ENCODE data around the gene PFN1.

Gene PFN1

DNA sequence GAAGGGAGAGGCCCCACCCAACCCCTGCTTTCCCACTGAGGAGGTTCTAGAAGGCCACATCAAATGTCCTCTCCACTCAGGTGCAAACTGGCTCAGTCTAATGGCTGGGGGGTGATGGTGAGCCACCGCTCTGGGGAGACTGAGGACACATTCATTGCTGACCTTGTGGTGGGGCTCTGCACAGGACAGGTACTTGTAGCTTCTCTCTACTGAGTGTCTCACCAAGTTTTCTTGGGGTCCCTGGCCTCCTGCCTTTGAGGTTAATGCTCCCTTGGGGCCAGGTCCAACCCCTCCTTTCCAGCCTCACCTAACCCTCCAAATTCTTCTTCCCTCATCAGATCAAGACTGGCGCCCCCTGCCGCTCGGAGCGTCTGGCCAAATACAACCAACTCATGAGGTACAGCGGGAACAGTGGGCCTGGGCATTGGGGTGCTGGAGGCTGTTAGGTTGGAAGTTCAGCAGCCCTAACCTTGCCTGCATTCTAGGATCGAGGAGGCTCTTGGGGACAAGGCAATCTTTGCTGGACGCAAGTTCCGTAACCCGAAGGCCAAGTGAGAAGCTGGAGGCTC lies 8.2 kb upstream of the PFN1 start:
- H3K4me3 ChIP-seq (ENCODE audit: low read depth, low read length): no peak overlapping the region
- TF ChIP-seq, protein P1, sequence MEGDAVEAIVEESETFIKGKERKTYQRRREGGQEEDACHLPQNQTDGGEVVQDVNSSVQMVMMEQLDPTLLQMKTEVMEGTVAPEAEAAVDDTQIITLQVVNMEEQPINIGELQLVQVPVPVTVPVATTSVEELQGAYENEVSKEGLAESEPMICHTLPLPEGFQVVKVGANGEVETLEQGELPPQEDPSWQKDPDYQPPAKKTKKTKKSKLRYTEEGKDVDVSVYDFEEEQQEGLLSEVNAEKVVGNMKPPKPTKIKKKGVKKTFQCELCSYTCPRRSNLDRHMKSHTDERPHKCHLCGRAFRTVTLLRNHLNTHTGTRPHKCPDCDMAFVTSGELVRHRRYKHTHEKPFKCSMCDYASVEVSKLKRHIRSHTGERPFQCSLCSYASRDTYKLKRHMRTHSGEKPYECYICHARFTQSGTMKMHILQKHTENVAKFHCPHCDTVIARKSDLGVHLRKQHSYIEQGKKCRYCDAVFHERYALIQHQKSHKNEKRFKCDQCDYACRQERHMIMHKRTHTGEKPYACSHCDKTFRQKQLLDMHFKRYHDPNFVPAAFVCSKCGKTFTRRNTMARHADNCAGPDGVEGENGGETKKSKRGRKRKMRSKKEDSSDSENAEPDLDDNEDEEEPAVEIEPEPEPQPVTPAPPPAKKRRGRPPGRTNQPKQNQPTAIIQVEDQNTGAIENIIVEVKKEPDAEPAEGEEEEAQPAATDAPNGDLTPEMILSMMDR (IDR thresholded peaks at IDR 0.05; ENCODE audit: control insufficient read depth, extremely low read depth, insufficient read depth): no peak
- no peak for DNase-seq (ENCODE audit: low read depth)

DNA sequence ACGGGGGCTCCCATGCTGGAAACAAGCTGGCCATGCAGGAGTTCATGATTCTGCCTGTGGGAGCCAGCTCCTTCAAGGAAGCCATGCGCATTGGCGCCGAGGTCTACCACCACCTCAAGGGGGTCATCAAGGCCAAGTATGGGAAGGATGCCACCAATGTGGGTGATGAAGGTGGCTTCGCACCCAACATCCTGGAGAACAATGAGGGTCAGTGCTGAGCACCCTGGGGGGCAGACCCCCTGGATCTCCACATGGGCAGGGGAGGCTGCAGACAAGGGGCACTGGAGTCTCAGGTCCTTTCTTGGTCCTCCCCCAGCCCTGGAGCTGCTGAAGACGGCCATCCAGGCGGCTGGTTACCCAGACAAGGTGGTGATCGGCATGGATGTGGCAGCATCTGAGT lies 6.8 kb upstream of the PFN1 start:
- no peak for DNase-seq (ENCODE audit: low read depth)
- TF ChIP-seq, protein P1 (IDR thresholded peaks at IDR 0.05; ENCODE audit: control insufficient read depth, extremely low read depth, insufficient read depth): no peak

DNA sequence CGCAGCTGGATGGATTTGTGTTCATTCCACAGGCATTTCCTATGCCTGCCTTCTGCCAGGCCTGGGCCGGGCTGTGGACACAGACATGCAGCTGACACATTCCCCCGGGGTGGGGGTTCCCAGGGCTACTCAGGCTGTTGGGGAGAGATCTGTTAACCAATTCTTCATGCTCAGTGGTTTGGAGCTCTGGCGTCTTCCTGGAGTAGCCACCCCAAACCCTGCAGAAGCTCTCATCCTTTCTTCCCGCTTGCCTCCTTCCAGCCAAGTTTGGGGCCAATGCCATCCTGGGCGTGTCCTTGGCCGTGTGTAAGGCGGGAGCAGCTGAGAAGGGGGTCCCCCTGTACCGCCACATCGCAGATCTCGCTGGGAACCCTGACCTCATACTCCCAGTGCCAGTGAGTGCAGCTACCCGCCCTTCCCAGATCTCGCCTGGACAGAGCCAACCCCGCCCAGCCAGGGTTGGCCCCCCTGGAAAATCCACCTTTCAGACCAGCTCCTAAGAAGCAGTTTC lies 5.2 kb upstream of the PFN1 start:
- TF ChIP-seq, protein P1 (IDR thresholded peaks at IDR 0.05; ENCODE audit: control insufficient read depth, extremely low read depth, insufficient read depth): no peak
- no peak for DNase-seq (ENCODE audit: low read depth)
- no peak overlapping the region for H3K4me3 ChIP-seq (ENCODE audit: low read depth, low read length)

More for the DNA sequence above, 6.8 kb upstream of the PFN1 start:
- no peak overlapping the region for H3K4me3 ChIP-seq (ENCODE audit: low read depth, low read length)

DNA sequence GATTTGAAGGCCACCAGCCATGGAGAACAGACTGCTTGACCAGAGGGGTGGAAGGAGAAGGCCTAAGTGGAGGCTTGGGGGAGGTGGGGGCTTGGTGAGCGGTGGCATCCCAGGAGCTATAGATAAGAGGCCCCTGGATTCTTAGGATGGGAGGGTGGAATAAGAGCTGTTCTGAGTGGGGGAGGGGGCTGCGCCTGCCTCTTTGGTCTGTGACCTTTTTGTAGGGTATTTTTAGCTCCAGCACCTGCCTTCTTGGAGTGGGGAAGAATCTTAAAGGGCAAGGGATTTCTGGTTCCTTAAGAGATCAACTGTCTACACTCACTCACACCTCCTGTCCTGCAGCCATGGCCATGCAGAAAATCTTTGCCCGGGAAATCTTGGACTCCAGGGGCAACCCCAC lies 3.2 kb upstream of the PFN1 start:
- H3K4me3 ChIP-seq (ENCODE audit: low read depth, low read length): no peak overlapping the region
- TF ChIP-seq, protein P1 (IDR thresholded peaks at IDR 0.05; ENCODE audit: control insufficient read depth, extremely low read depth, insufficient read depth): no peak

DNA sequence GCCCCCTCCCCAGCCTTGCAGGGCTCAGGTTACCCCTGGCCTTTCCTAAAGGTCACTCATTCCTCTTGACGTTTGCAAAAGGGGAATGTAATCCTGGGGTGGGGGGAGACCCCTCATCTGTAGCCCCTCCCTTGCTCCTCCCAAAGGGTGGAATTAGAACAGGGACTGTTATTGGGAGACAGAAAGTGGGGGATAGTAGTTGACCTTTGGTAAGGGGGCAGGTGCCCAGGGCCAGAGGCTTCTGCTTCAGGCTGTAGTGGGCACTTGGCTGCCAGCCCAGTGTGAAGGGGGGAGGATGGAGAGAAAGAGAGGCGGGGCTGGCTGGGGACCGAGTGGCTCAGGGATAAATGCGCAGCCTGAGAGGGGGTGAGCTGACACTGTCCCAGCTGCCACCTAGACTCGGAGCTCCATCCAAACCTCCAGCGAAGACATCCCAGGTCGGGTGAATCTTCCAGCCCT lies 2.4 kb upstream of the PFN1 start, which contains the start of gene ENO3:
ENO3 (plus strand) TSS at position 374 of the 459 bp plus-strand sequence. CDS start 711 bp downstream, outside the sequence.
- H3K4me3 ChIP-seq (ENCODE audit: low read depth, low read length): peak within 1 kb of the TSS; percentile 99
- DNase-seq (ENCODE audit: low read depth): no peak
- TF ChIP-seq, protein P1 (IDR thresholded peaks at IDR 0.05; ENCODE audit: control insufficient read depth, extremely low read depth, insufficient read depth): no peak

More for the DNA sequence above, 3.2 kb upstream of the PFN1 start:
- DNase-seq (ENCODE audit: low read depth): no peak

DNA sequence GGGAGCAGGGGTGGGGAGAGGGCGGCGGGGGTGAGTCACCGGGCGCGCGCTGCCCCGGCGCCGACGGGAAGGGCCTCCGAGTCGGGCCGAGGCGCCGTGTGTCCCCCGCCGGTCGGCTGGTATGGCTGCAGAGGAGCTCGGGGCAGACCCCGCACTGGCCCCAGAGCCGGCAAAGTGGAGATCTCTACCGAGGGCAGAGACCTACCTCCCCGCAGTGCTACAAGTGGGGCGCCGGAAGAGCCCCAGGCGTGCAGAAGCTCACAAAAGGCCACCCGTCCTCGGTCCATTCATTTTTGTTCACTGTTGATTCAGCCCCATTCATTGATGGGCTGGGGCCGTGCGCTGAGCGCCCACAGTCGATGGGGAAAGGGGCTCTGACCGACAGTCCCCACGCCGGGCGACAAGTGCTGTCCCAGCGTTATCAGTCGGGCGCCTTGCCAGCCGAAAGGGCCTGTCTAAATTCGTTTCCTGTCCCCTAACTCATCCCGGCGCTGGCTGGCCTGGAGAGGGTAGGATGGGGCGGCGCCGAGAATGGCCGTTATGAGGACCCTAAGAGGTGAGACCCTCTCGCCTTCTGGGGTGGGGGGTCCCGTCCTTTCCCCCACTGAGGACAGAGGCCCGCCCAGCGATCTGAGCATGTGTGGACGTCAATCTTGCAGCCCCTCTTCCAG lies 1.9 kb upstream of the PFN1 start:
- no peak for DNase-seq (ENCODE audit: low read depth)
- peak overlapping the region; percentile 99 for H3K4me3 ChIP-seq (ENCODE audit: low read depth, low read length)
- TF ChIP-seq, protein P1 (IDR thresholded peaks at IDR 0.05; ENCODE audit: control insufficient read depth, extremely low read depth, insufficient read depth): no peak

Measured in LNCaP clone FGC (cell line).